Measurements from ENCODE around the gene ANKRD28. TPM values are rescaled to one million over a fixed set of nuclear protein-coding genes. Genes with fewer than 3 reads are reported as not detected.

Gene ANKRD28
- total RNA-seq, 1 donor from 2014 or later: 104 TPM

GRCh38 chr3:15637131-15637951 lies 160.4 kb downstream of the ANKRD28 start:
- H3K4me1 Mint-ChIP-seq (ENCODE audit: low read depth): peaks cover 81% of the 10 kb centered on the region
- no peaks in the 10 kb centered on the region for H3K27me3 Mint-ChIP-seq (ENCODE audit: low read depth)
- no peaks in the 10 kb centered on the region for H3K9me3 Mint-ChIP-seq (ENCODE audit: low read depth)
- DNase-seq (ENCODE audit: low spot score): no peak
- no peak for TF ChIP-seq CTCF (IDR thresholded peaks at IDR 0.05)
- H3K36me3 Mint-ChIP-seq (ENCODE audit: low read depth): no peaks in the 10 kb centered on the region
- peak overlapping the region; percentile 85 for H3K27ac Mint-ChIP-seq (ENCODE audit: unreplicated experiment)
- no peak overlapping the region for H3K4me3 Mint-ChIP-seq (ENCODE audit: unreplicated experiment)

- peak overlapping the region; percentile 91 for H3K27ac Mint-ChIP-seq (ENCODE audit: unreplicated experiment)
- no peaks in the 10 kb centered on the region for H3K36me3 Mint-ChIP-seq (ENCODE audit: low read depth)
- no peak for DNase-seq (ENCODE audit: low spot score)
- H3K9me3 Mint-ChIP-seq (ENCODE audit: low read depth): no peaks in the 10 kb centered on the region
- no peaks in the 10 kb centered on the region for H3K27me3 Mint-ChIP-seq (ENCODE audit: low read depth)
- H3K4me3 Mint-ChIP-seq (ENCODE audit: unreplicated experiment): peak overlapping the region; percentile 36
- peaks cover 83% of the 10 kb centered on the region for H3K4me1 Mint-ChIP-seq (ENCODE audit: low read depth)
- TF ChIP-seq CTCF (IDR thresholded peaks at IDR 0.05): peak; percentile 25
These were observed 161.6 kb downstream of the ANKRD28 start for GRCh38 chr3:15636028-15636709.

GRCh38 chr3:15635121-15635661 lies 162.6 kb downstream of the ANKRD28 start:
- H3K27ac Mint-ChIP-seq (ENCODE audit: unreplicated experiment): peak overlapping the region; percentile 91
- H3K4me1 Mint-ChIP-seq (ENCODE audit: low read depth): peaks cover 88% of the 10 kb centered on the region
- no peak for TF ChIP-seq CTCF (IDR thresholded peaks at IDR 0.05)
- no peaks in the 10 kb centered on the region for H3K27me3 Mint-ChIP-seq (ENCODE audit: low read depth)
- H3K9me3 Mint-ChIP-seq (ENCODE audit: low read depth): no peaks in the 10 kb centered on the region
- H3K36me3 Mint-ChIP-seq (ENCODE audit: low read depth): no peaks in the 10 kb centered on the region
- no peak for DNase-seq (ENCODE audit: low spot score)
- H3K4me3 Mint-ChIP-seq (ENCODE audit: unreplicated experiment): no peak overlapping the region

GRCh38 chr3:15634671-15635070 lies 163.1 kb downstream of the ANKRD28 start:
- no peaks in the 10 kb centered on the region for H3K9me3 Mint-ChIP-seq (ENCODE audit: low read depth)
- no peak overlapping the region for H3K4me3 Mint-ChIP-seq (ENCODE audit: unreplicated experiment)
- peak overlapping the region; percentile 91 for H3K27ac Mint-ChIP-seq (ENCODE audit: unreplicated experiment)
- DNase-seq (ENCODE audit: low spot score): no peak
- no peaks in the 10 kb centered on the region for H3K36me3 Mint-ChIP-seq (ENCODE audit: low read depth)
- TF ChIP-seq CTCF (IDR thresholded peaks at IDR 0.05): no peak
- H3K4me1 Mint-ChIP-seq (ENCODE audit: low read depth): peaks cover 93% of the 10 kb centered on the region
- H3K27me3 Mint-ChIP-seq (ENCODE audit: low read depth): no peaks in the 10 kb centered on the region
